Karpas-422 (cell line): ENCODE results near the gene MYH11. TPM values are rescaled to one million over a fixed set of nuclear protein-coding genes. Genes with fewer than 3 reads are reported as not detected.
"Not testable (repeated sequence)": the region's sequence is repeated elsewhere in the genome, so short reads cannot be mapped to it uniquely, and the experiment has no call there.

Experiments
- DNase-seq: peaks from one replicate; pipeline ENCODE4 v3.0.0-alpha.2; 2015
- H2AFZ ChIP-seq: fragments of 200-600 bp; sonication (generic); 2 replicates; pipeline ENCODE4 v1.6.1; 2014; ENCODE audit warnings: antibody characterized with exemption, low read length, mixed read lengths
- H3K27ac ChIP-seq: fragments of 200-600 bp; sonication (generic); 2 replicates; pipeline ENCODE4 v1.5.1; 2014; ENCODE audit warnings: mild to moderate bottlenecking, low read length, moderate library complexity
- H3K27me3 ChIP-seq: fragments of 200-600 bp; sonication (generic); 2 replicates; pipeline ENCODE4 v1.6.1; 2014; ENCODE audit warnings: low read length, mixed read lengths
- H3K36me3 ChIP-seq: fragments of 200-600 bp; sonication (generic); 2 replicates; pipeline ENCODE4 v1.6.1; 2014; ENCODE audit warnings: low read length, mixed read lengths; ENCODE audit not compliant: insufficient read depth
- H3K4me1 ChIP-seq: fragments of 200-600 bp; sonication (generic); 2 replicates; pipeline ENCODE4 v1.6.1; 2014; ENCODE audit warnings: mild to moderate bottlenecking, low read length, mixed read lengths
- H3K4me2 ChIP-seq: fragments of 200-600 bp; sonication (generic); 2 replicates; pipeline ENCODE4 v1.6.1; 2014; ENCODE audit warnings: low read length, low read depth, mild to moderate bottlenecking; ENCODE audit not compliant: poor library complexity, severe bottlenecking
- H3K4me3 ChIP-seq: fragments of 200-600 bp; sonication (generic); 2 replicates; pipeline ENCODE4 v1.5.1; 2014; ENCODE audit warnings: mild to moderate bottlenecking, antibody characterized with exemption, low read length, mixed read lengths
- H3K79me2 ChIP-seq: fragments of 200-600 bp; sonication (generic); 2 replicates; pipeline ENCODE4 v1.6.1; 2014; ENCODE audit warnings: mild to moderate bottlenecking, low read length, mixed read lengths
- H3K9ac ChIP-seq: fragments of 200-600 bp; sonication (generic); 2 replicates; pipeline ENCODE4 v1.6.0; 2014; ENCODE audit warnings: low read length
- H3K9me2 ChIP-seq: fragments of 200-600 bp; sonication (generic), shearing (Covaris generic); replicated peaks from 2 replicates; pipeline ENCODE4 v1.6.0; 2014; ENCODE audit warnings: mild to moderate bottlenecking, low read length, moderate library complexity; ENCODE audit not compliant: insufficient read depth
- H3K9me3 ChIP-seq: fragments of 300-700, 200-600 bp; sonication (generic); 2 replicates; pipeline ENCODE4 v1.6.1; 2014; ENCODE audit warnings: low read length, mixed read lengths
- H4K20me1 ChIP-seq: fragments of 200-600 bp; sonication (generic); 2 replicates; pipeline ENCODE4 v1.6.1; 2014; ENCODE audit warnings: mild to moderate bottlenecking, antibody characterized with exemption, low read length, low read depth; ENCODE audit not compliant: insufficient read depth
- total RNA-seq: library from RNA; depleted of rRNA; stranded (reverse); fragments of >200 nt; shearing (Covaris generic); gene quantifications from 2 replicates; pipeline ENCODE4 v1.2.3, GENCODE V29; 2014; ENCODE audit warnings: low replicate concordance

Gene MYH11
- total RNA-seq, 1 experiment from 2014 or later: not detected

DNA sequence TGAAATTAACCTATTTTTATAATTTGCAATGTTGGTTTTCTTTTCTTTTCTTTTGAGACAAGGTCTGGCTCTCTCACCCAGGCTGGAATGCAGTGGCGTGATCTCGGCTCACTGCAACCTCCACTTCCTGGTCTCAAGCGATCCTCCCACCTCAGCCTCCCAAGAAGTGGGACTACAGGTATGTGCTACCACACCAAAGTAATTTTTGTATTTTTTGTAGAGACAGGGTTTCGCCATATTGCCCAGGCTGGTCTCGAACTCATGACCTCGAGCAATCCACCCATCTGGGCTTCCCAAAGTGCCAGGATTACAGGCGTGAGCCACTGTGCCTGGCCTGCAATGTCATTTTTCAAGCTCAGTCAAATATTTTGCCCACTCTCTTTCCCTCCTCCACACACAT, 36.0 kb downstream of the MYH11 start:
- Histone ChIP-seq H2AFZ (no peak overlapping the region), H3K4me3 (no peak overlapping the region), H3K9me2 (no peaks in the 10 kb centered on the region), H3K9me3 (peaks cover 8% of the 10 kb centered on the region; the same call in 1 of the 2 replicates), H3K36me3 (no peaks in the 10 kb centered on the region), H3K9ac (no peak overlapping the region), H3K4me1 (no peaks in the 10 kb centered on the region), H3K27me3 (peaks cover 2% of the 10 kb centered on the region; the same call in 1 of the 2 replicates), H3K79me2 (no peaks in the 10 kb centered on the region), H4K20me1 (no peaks in the 10 kb centered on the region), H3K27ac (no peak overlapping the region), H3K4me2 (no peak overlapping the region)
- no peak for DNase-seq

DNA sequence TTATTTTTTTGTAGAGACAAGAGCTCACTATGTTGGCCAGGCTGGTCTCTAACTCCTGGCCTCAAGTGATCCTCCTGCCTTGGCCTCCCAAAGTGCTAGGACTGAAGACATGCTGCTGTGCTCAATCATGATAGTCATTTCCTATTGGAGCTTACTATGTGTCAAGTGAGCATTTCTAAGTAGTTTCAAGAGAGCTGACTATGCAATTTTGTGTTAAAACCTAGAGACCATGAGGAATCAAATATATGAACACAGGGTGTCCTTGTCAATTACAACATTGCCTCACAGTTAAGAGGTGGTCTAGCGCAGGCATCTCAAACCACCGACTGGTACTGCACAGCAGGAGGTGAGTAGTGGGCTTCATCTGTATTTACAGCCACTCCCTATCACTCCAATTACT, 37.8 kb downstream of the MYH11 start:
- Histone ChIP-seq H4K20me1 (no peaks in the 10 kb centered on the region), H3K9me2 (no peaks in the 10 kb centered on the region), H3K36me3 (no peaks in the 10 kb centered on the region), H3K27ac (no peak overlapping the region), H2AFZ (no peak overlapping the region), H3K79me2 (no peaks in the 10 kb centered on the region), H3K9ac (no peak overlapping the region), H3K4me1 (no peaks in the 10 kb centered on the region), H3K4me3 (no peak overlapping the region), H3K27me3 (peaks cover 6% of the 10 kb centered on the region; the same call in 1 of the 2 replicates), H3K4me2 (no peak overlapping the region), H3K9me3 (peaks cover 11% of the 10 kb centered on the region; the same call in 1 of the 2 replicates)
- DNase-seq: no peak

DNA sequence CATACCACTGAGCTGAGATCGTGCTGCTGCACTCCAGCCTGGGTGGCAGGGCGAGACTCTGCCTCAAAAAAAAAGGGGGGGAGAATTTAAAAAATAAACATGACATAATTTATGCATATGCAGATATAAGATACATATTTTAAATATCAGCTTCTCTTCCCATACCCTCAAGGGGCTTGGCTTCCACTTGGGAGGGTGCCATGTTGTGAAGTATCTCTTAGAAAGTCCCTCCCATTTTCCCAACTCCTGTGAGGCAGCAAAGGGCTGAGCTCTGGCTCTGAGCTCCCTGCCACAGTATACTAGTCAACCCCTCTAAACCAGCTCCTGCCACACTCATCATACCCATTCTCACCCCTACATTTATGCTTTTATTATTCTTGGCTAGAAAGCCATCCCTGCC, 39.4 kb downstream of the MYH11 start:
- peaks cover 6% of the 10 kb centered on the region; the same call in 1 of the 2 replicates for H3K27me3 ChIP-seq
- H3K4me2 ChIP-seq: no peak overlapping the region
- H3K79me2 ChIP-seq: no peaks in the 10 kb centered on the region
- no peaks in the 10 kb centered on the region for H3K9me2 ChIP-seq
- no peak overlapping the region for H2AFZ ChIP-seq
- no peak for DNase-seq
- H3K4me3 ChIP-seq: no peak overlapping the region
- no peaks in the 10 kb centered on the region for H3K4me1 ChIP-seq
- no peaks in the 10 kb centered on the region for H4K20me1 ChIP-seq
- H3K27ac ChIP-seq: no peak overlapping the region
- H3K36me3 ChIP-seq: no peaks in the 10 kb centered on the region
- peaks cover 11% of the 10 kb centered on the region; the same call in 1 of the 2 replicates for H3K9me3 ChIP-seq
- H3K9ac ChIP-seq: no peak overlapping the region

DNA sequence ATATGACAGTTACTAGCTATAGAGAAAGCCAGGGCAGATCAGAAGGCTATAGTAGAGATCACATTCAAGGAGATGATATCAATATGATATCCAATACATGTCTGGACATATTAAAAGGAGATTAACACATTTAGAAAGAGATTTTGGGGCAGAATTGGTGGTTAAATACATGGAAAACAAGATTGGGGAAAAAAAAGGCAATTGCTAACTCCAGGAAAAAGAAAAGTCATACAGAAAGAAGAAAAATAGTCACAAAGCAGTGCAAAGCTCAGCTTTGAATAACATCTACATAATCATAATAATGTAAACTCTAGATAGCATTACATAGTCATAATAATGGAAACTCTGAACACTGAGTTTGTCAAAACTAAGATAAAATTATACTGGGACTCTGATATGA, 40.6 kb downstream of the MYH11 start:
- H3K9me2 ChIP-seq: no peaks in the 10 kb centered on the region
- H3K36me3 ChIP-seq: no peaks in the 10 kb centered on the region

DNA sequence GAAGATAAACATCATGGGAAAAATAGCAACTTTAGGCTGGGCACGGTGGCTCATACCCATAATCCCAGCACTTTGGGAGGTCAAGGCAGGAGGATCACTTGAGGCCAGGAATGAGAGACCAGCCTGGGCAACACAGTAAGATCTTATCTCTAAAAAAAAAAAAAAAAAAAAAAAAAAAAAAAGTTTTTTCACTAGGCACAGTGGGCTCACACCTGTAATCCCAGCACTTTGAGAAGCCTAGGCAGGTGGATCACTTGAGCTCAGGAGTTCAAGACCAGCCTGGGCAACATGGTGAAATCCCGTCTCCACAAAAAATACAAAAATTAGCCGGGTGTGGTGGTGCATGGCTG, 44.5 kb downstream of the MYH11 start:
- H3K9me2 ChIP-seq, H3K27ac ChIP-seq, H3K27me3 ChIP-seq, H3K36me3 ChIP-seq, H4K20me1 ChIP-seq, DNase-seq, H3K4me3 ChIP-seq, H3K9ac ChIP-seq, H3K79me2 ChIP-seq, H2AFZ ChIP-seq, H3K4me2 ChIP-seq, H3K4me1 ChIP-seq: not testable (repeated sequence)
- peaks cover 11% of the 10 kb centered on the region; the same call in 1 of the 2 replicates for H3K9me3 ChIP-seq

More for the DNA sequence above, 40.6 kb downstream of the MYH11 start:
- no peaks in the 10 kb centered on the region for H3K79me2 ChIP-seq
- H4K20me1 ChIP-seq: no peaks in the 10 kb centered on the region
- H3K9ac ChIP-seq: no peak overlapping the region
- H2AFZ ChIP-seq: no peak overlapping the region
- H3K4me2 ChIP-seq: no peak overlapping the region
- no peak overlapping the region for H3K4me3 ChIP-seq
- no peaks in the 10 kb centered on the region for H3K4me1 ChIP-seq
- peaks cover 11% of the 10 kb centered on the region; the same call in 1 of the 2 replicates for H3K9me3 ChIP-seq
- H3K27me3 ChIP-seq: peaks cover 6% of the 10 kb centered on the region; the same call in 1 of the 2 replicates
- no peak overlapping the region for H3K27ac ChIP-seq
- DNase-seq: no peak

DNA sequence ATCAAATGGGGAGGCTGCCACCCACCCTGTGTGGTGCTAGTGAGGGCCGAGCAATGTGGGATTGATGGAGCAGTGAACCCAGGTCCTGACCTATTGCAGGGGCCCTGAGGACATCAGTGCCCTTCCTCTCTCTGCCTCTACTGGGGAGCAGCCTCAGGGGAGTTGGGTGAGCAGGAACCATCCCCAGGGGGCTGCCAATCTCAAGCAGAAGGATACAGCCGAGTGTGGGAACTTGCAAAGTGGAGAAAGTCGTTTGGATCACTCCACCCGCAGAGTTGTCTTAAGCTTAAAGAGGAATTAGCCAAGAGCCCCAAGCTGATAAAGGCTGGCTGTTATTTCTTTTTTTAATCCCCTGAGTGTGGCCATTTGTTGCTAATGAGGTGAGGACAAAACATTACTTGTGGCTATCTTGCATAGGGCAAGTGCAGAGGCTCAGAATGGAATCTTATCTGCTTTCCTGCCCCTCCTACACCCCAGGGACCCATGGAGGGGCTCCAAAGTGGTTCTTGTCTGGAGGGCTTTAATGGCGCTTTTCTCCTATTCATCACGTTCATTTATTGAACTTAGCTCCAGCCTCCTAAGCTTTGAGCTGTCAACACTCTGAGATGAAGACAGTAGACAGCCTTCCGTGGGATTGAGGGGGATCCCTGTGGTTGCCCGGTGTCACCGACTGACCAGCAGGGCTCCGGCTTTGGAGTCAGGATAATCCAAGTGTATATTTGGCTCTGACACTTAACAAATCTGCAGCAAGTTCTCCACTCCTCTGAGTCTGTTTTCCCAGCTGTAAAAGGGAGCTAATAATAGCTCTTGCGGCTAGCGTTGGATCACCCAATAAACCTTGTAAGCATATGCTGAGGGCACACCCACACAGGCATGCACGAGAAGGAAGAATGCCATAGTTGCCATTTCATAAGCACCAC, 45.1 kb downstream of the MYH11 start:
- no peak overlapping the region for H3K27ac ChIP-seq
- peaks cover 6% of the 10 kb centered on the region; the same call in 1 of the 2 replicates for H3K27me3 ChIP-seq
- peaks cover 11% of the 10 kb centered on the region; the same call in 1 of the 2 replicates for H3K9me3 ChIP-seq
- no peak overlapping the region for H2AFZ ChIP-seq
- no peak overlapping the region for H3K9ac ChIP-seq
- DNase-seq: no peak
- H4K20me1 ChIP-seq: no peaks in the 10 kb centered on the region
- no peak overlapping the region for H3K4me3 ChIP-seq
- no peak overlapping the region for H3K4me2 ChIP-seq
- H3K4me1 ChIP-seq: no peaks in the 10 kb centered on the region
- H3K79me2 ChIP-seq: no peaks in the 10 kb centered on the region
- H3K9me2 ChIP-seq: no peaks in the 10 kb centered on the region
- no peaks in the 10 kb centered on the region for H3K36me3 ChIP-seq

DNA sequence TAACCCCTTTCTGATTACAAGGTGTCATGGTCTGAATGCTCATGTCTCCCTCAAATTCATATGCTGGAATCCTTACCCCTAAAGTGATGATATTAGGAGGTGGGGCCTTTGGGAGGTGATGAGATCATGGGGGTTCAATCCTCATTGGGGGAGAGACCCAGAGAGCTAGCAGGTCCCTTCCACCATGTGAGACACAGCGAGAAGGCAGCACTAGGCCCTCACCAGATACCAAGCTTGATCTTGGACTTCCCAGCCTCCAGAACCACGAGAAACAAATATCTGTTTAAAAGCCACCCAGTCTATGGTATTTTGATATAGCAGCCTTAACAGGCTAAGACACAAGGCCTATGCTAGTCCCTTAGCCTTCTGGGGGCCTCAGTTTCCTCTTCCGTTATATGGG, 45.9 kb downstream of the MYH11 start:
- no peak for DNase-seq
- no peaks in the 10 kb centered on the region for H4K20me1 ChIP-seq

DNA sequence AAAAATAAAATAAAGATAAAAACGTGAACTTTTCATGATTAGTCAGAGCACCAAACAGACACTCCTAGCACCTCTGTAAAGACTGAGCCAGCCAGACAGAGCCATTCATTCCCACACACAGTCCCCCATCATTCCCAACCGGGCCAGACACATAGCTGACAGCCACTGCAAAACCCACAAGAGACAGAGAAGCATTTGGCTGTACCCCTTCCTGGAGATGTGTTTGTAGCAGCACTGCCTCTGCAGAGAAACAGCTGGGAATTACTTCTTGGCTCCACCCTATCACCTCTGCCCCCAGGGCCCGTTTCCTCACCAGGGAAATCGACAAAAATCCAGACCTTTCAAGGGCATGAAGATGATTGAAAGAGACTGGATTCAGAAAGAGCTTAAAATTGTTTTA, 46.4 kb downstream of the MYH11 start:
- Histone ChIP-seq H3K79me2 (no peaks in the 10 kb centered on the region), H4K20me1 (no peaks in the 10 kb centered on the region), H3K4me3 (no peak overlapping the region), H3K27me3 (no peaks in the 10 kb centered on the region), H3K9ac (no peak overlapping the region), H3K36me3 (no peaks in the 10 kb centered on the region), H3K27ac (no peak overlapping the region), H3K4me1 (no peaks in the 10 kb centered on the region), H3K4me2 (no peak overlapping the region), H3K9me2 (no peaks in the 10 kb centered on the region), H3K9me3 (no peaks in the 10 kb centered on the region), H2AFZ (no peak overlapping the region)
- DNase-seq: no peak

More for the DNA sequence above, 45.9 kb downstream of the MYH11 start:
- no peaks in the 10 kb centered on the region for H3K36me3 ChIP-seq
- peaks cover 5% of the 10 kb centered on the region; the same call in 1 of the 2 replicates for H3K27me3 ChIP-seq
- no peak overlapping the region for H3K4me2 ChIP-seq
- H3K27ac ChIP-seq: no peak overlapping the region
- no peak overlapping the region for H3K4me3 ChIP-seq
- no peak overlapping the region for H3K9ac ChIP-seq
- no peaks in the 10 kb centered on the region for H3K9me2 ChIP-seq
- no peaks in the 10 kb centered on the region for H3K79me2 ChIP-seq
- H3K4me1 ChIP-seq: no peaks in the 10 kb centered on the region
- peaks cover 4% of the 10 kb centered on the region; the same call in 1 of the 2 replicates for H3K9me3 ChIP-seq
- H2AFZ ChIP-seq: no peak overlapping the region
